Measurements from ENCODE around the gene CORO1A. TPM values are rescaled to one million over a fixed set of nuclear protein-coding genes. Genes with fewer than 3 reads are reported as not detected.
"Not testable (repeated sequence)": the region's sequence is repeated elsewhere in the genome, so short reads cannot be mapped to it uniquely, and the experiment has no call there.

Gene CORO1A
- total RNA-seq, 2 experiments from 2014 or later: 1,130 to 1,151 TPM

- DNase-seq: peak; percentile 95
- Mint-ChIP-seq H3K4me3 (peak overlapping the region; percentile 100), H3K27ac (peak overlapping the region; percentile 100), H3K27me3 (no peaks in the 10 kb centered on the region), H3K9me3 (no peaks in the 10 kb centered on the region), H3K36me3 (ENCODE audit: low read depth) (peaks cover 44% of the 10 kb centered on the region), H3K4me1 (ENCODE audit: low read depth) (peaks cover 20% of the 10 kb centered on the region)
- CTCF ChIA-PET: interaction anchor here (0.6 to 2.7 kb wide), 4 partner anchors 55 to 372 kb away, joined by 3 to 12 read pairs (median 6); partner anchors contain the start of gene GDPD3
- intact Hi-C loops (cut with micrococcal nuclease): no loop called here
- POLR2A ChIA-PET: interaction anchor here (0.6 to 4.5 kb wide), 8 partner anchors 9 to 222 kb away, joined by 3 to 47 read pairs (median 4); partner anchors contain the start of genes ALDOA, MAPK3, PPP4C and TBX6
- peak; percentile 10 for ATAC-seq
- TF ChIP-seq CTCF (IDR thresholded peaks at IDR 0.05): peak; percentile 97
Observed at GRCh38 chr16:30186782-30187555, 3.6 kb downstream of the CORO1A start.

DNA sequence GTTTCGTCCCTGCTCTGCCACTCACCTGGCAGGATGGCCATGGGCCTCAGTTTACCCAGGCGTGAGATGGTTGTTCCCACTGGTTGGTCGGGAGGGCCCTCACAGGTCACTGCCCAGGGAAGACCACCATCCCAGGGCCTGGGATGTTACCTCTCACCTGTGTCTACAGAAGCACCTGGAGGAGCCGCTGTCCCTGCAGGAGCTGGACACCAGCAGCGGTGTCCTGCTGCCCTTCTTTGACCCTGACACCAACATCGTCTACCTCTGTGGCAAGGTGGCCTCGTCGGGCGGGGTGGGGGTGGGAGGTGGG, 4.1 kb downstream of the CORO1A start:
- ATAC-seq: no peak
- H3K4me3 Mint-ChIP-seq: peak overlapping the region; percentile 100
- peaks cover 14% of the 10 kb centered on the region for H3K4me1 Mint-ChIP-seq (ENCODE audit: low read depth)
- no peak for DNase-seq
- peaks cover 44% of the 10 kb centered on the region for H3K36me3 Mint-ChIP-seq (ENCODE audit: low read depth)
- ChIA-PET POLR2A (interaction anchor here (1.1 to 4.5 kb wide), 4 partner anchors 9 to 121 kb away, joined by 3 to 47 read pairs (median 14); partner anchors contain the start of genes ALDOA, PPP4C and TBX6), CTCF (interaction anchor here (2.7 kb wide), 1 partner anchor 222 kb away, joined by 12 read pairs; no protein-coding TSS in a partner anchor)
- intact Hi-C loops (cut with micrococcal nuclease): no loop called here
- H3K27ac Mint-ChIP-seq: peak overlapping the region; percentile 100
- TF ChIP-seq CTCF (IDR thresholded peaks at IDR 0.05): peak; percentile 54
- H3K9me3 Mint-ChIP-seq: no peaks in the 10 kb centered on the region
- no peaks in the 10 kb centered on the region for H3K27me3 Mint-ChIP-seq

DNA sequence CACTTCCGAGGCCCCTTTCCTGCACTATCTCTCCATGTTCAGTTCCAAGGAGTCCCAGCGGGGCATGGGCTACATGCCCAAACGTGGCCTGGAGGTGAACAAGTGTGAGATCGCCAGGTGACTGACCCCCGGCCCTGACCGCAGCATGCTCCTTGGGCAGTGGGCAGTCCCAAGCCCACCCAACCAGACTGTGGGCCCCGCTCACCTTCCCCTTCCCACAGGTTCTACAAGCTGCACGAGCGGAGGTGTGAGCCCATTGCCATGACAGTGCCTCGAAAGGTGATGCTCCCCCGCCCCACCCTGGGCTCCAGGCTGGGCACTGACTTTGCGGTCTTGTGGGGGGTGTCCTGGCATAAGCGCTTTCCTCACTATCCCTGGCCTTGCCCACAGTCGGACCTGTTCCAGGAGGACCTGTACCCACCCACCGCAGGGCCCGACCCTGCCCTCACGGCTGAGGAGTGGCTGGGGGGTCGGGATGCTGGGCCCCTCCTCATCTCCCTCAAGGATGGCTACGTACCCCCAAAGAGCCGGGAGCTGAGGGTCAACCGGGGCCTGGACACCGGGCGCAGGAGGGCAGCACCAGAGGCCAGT, 4.7 kb downstream of the CORO1A start:
- Mint-ChIP-seq H3K4me3 (peak overlapping the region; percentile 100), H3K4me1 (ENCODE audit: low read depth) (peaks cover 14% of the 10 kb centered on the region), H3K36me3 (ENCODE audit: low read depth) (peaks cover 44% of the 10 kb centered on the region), H3K27me3 (no peaks in the 10 kb centered on the region), H3K9me3 (no peaks in the 10 kb centered on the region), H3K27ac (peak overlapping the region; percentile 75)
- ATAC-seq (no peak), DNase-seq (no peak)
- CTCF ChIA-PET: interaction anchor here (2.7 kb wide), 1 partner anchor 221 kb away, joined by 12 read pairs; no protein-coding TSS in a partner anchor
- POLR2A ChIA-PET: interaction anchor here (1.1 to 4.5 kb wide), 4 partner anchors 10 to 122 kb away, joined by 3 to 47 read pairs (median 14); partner anchors contain the start of genes ALDOA, PPP4C and TBX6
- TF ChIP-seq CTCF (IDR thresholded peaks at IDR 0.05): no peak
- intact Hi-C loops (cut with micrococcal nuclease): no loop called here

GRCh38 chr16:30191158-30191557, 7.8 kb downstream of the CORO1A start:
- H3K27me3 Mint-ChIP-seq; H3K9me3 Mint-ChIP-seq; DNase-seq; POLR2A ChIA-PET; H3K27ac Mint-ChIP-seq; H3K4me3 Mint-ChIP-seq; ATAC-seq; CTCF ChIA-PET; intact Hi-C loops (cut with micrococcal nuclease): not testable (repeated sequence)
- H3K36me3 Mint-ChIP-seq (ENCODE audit: low read depth): peaks cover 20% of the 10 kb centered on the region
- peaks cover 14% of the 10 kb centered on the region for H3K4me1 Mint-ChIP-seq (ENCODE audit: low read depth)

DNA sequence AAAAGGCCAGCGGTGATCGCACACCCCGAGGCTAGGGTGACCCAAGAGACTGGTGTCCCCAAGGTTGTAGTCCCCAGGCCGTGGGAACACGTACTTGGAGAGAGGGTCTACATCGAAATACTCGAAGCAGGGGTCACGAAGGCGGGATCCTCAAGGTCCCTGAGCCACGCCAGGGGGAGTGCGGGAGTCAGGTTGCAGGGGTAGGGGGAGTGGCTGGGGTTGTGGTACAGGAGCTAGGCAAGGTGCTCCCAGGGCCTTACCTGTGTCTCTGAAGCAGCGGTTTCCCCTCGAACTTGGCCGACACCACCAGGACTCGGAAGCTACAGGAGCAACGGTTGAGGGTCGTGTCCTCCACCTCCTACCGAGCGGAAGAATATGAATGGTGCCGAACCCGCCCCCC, 9.7 kb downstream of the CORO1A start:
- H3K27ac Mint-ChIP-seq; H3K4me1 Mint-ChIP-seq (ENCODE audit: low read depth); H3K36me3 Mint-ChIP-seq (ENCODE audit: low read depth); CTCF ChIA-PET; H3K4me3 Mint-ChIP-seq; POLR2A ChIA-PET; intact Hi-C loops (cut with micrococcal nuclease); H3K9me3 Mint-ChIP-seq; DNase-seq; H3K27me3 Mint-ChIP-seq: not testable (repeated sequence)
- ATAC-seq: peak; percentile 5

GRCh38 chr16:30193615-30194014, 10.2 kb downstream of the CORO1A start, which contains the start of the genes BOLA2B and SLX1A:
Gene BOLA2B (minus strand): TSS chr16:30193666. CDS start chr16:30193595, 71 bp downstream.
Gene SLX1A (plus strand): TSS chr16:30193875. CDS start chr16:30194085, 210 bp downstream.
- intact Hi-C loops (cut with micrococcal nuclease); DNase-seq; H3K9me3 Mint-ChIP-seq; CTCF ChIA-PET; POLR2A ChIA-PET; H3K4me1 Mint-ChIP-seq (ENCODE audit: low read depth); H3K4me3 Mint-ChIP-seq; H3K27ac Mint-ChIP-seq; H3K27me3 Mint-ChIP-seq; H3K36me3 Mint-ChIP-seq (ENCODE audit: low read depth): not testable (repeated sequence)
- peak; percentile 86 for ATAC-seq

DNA sequence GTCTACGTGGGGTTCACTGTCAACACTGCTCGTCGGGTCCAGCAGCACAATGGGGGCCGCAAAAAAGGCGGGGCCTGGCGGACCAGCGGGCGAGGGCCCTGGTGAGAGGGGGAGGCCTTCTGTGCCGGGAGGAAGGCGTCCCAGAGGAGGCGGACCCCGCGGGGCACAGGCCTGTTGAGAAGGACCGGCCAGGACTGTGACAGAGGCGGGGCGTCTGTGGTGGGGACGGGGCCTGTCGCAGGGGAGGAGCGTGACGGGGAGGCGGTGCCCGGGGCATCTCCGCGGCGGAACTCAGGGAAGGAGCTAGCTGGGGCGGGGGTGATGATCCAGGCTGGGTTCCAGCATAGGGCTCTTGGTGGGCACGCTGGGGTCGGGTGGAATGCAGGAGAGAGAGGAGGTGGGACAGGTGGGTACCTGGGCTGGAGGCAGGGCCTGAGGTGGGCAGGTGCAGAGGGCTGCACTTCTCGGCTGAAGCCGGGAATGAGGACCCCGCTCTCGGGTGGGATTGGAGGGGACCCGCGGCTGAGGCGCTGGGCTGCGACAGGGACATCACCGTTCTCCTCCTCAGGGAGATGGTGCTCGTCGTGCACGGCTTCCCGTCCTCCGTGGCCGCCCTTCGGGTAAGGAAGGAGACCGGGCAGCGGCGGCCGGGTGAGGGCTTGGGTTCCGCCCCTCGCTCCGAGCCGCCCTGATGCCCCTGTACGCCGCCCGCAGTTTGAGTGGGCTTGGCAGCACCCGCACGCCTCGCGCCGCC, 10.9 kb downstream of the CORO1A start:
- intact Hi-C loops (cut with micrococcal nuclease); CTCF ChIA-PET; H3K27me3 Mint-ChIP-seq; H3K4me3 Mint-ChIP-seq; H3K4me1 Mint-ChIP-seq (ENCODE audit: low read depth); H3K36me3 Mint-ChIP-seq (ENCODE audit: low read depth); H3K27ac Mint-ChIP-seq; H3K9me3 Mint-ChIP-seq; DNase-seq; POLR2A ChIA-PET: not testable (repeated sequence)
- ATAC-seq: peak; percentile 75

DNA sequence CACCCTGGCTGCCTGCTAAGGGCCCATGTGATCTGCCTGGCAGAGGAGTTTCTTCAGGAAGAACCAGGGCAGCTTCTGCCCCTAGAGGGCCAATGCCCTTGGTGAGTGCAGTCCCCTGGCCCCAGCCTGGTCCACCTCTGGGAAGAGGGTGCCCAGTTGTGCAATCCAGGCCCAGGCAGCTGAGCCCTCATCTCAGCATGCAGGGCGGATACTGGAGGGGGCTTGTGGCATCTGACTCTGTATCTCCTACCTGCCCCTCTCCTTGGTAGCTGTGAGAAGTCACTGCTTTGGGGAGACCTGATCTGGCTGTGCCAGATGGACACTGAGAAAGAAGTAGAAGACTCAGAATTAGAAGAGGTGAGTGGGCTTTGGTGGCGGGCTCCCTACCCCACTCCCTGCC, 13.6 kb downstream of the CORO1A start:
- CTCF ChIA-PET; H3K27ac Mint-ChIP-seq; H3K4me3 Mint-ChIP-seq; H3K4me1 Mint-ChIP-seq (ENCODE audit: low read depth); DNase-seq; POLR2A ChIA-PET; H3K9me3 Mint-ChIP-seq; H3K27me3 Mint-ChIP-seq; intact Hi-C loops (cut with micrococcal nuclease); ATAC-seq; H3K36me3 Mint-ChIP-seq (ENCODE audit: low read depth): not testable (repeated sequence)

Measured in activated CD8-positive, alpha-beta T cell treated with anti-CD3 and anti-CD28 coated beads for 36 hours (primary cell).